Medulla oblongata (tissue), 1 donor: ENCODE results near the gene ITGB4.
"Not testable (repeated sequence)": the region's sequence is repeated elsewhere in the genome, so short reads cannot be mapped to it uniquely, and the experiment has no call there.

ENCODE experiments used
- DNase-seq: peaks from one replicate; pipeline ENCODE4 v3.0.0-alpha.2; 2015; ENCODE audit errors: extremely low spot score

Gene ITGB4

GRCh38 chr17:75771334-75772281, 50.3 kb downstream of the ITGB4 start:
- no peak for DNase-seq

GRCh38 chr17:75773121-75773807, 52.0 kb downstream of the ITGB4 start:
- DNase-seq = no peak

GRCh38 chr17:75773808-75774470, 52.7 kb downstream of the ITGB4 start:
- DNase-seq = no peak

GRCh38 chr17:75774471-75774990, 53.3 kb downstream of the ITGB4 start:
- DNase-seq = no peak

GRCh38 chr17:75774991-75775668, 53.9 kb downstream of the ITGB4 start:
- DNase-seq = no peak

- peak; percentile 58 for DNase-seq
These were observed 55.4 kb downstream of the ITGB4 start for GRCh38 chr17:75776386-75777295.

- DNase-seq = no peak
These were observed 56.1 kb downstream of the ITGB4 start for GRCh38 chr17:75777296-75777922.

GRCh38 chr17:75778066-75778860, 57.0 kb downstream of the ITGB4 start:
- not testable (repeated sequence) for DNase-seq

- no peak for DNase-seq
These were observed 57.6 kb downstream of the ITGB4 start for GRCh38 chr17:75778861-75779249.

- peak; percentile 100 for DNase-seq
These were observed 58.2 kb downstream of the ITGB4 start for GRCh38 chr17:75779250-75779986.

- DNase-seq = no peak
These were observed 59.0 kb downstream of the ITGB4 start for GRCh38 chr17:75779987-75780889.

GRCh38 chr17:75783069-75783783, 62.0 kb downstream of the ITGB4 start:
- peak; percentile 78 for DNase-seq

- no peak for DNase-seq
These were observed 62.7 kb downstream of the ITGB4 start for GRCh38 chr17:75783803-75784472.

GRCh38 chr17:75784473-75785015, 63.3 kb downstream of the ITGB4 start, which contains the start of gene UNK:
Gene UNK (plus strand): TSS chr17:75784806. CDS start chr17:75784881, 75 bp downstream.
- peak; percentile 99 for DNase-seq

- DNase-seq = peak; percentile 90
These were observed 64.0 kb downstream of the ITGB4 start for GRCh38 chr17:75785016-75785890.
